GM19328 (cell line): ENCODE data around the gene PRSS48.
"Not testable (repeated sequence)": the region's sequence is repeated elsewhere in the genome, so short reads cannot be mapped to it uniquely, and the experiment has no call there.

Source experiments
- ATAC-seq: cut with Tn5 transposase; IDR thresholded peaks from one replicate; pipeline ENCODE4 v1.9.1; 2021; ENCODE audit warnings: mild to moderate bottlenecking, moderate library complexity; ENCODE audit not compliant: unreplicated experiment

The PRSS48 gene, protein sequence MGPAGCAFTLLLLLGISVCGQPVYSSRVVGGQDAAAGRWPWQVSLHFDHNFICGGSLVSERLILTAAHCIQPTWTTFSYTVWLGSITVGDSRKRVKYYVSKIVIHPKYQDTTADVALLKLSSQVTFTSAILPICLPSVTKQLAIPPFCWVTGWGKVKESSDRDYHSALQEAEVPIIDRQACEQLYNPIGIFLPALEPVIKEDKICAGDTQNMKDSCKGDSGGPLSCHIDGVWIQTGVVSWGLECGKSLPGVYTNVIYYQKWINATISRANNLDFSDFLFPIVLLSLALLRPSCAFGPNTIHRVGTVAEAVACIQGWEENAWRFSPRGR

DNA sequence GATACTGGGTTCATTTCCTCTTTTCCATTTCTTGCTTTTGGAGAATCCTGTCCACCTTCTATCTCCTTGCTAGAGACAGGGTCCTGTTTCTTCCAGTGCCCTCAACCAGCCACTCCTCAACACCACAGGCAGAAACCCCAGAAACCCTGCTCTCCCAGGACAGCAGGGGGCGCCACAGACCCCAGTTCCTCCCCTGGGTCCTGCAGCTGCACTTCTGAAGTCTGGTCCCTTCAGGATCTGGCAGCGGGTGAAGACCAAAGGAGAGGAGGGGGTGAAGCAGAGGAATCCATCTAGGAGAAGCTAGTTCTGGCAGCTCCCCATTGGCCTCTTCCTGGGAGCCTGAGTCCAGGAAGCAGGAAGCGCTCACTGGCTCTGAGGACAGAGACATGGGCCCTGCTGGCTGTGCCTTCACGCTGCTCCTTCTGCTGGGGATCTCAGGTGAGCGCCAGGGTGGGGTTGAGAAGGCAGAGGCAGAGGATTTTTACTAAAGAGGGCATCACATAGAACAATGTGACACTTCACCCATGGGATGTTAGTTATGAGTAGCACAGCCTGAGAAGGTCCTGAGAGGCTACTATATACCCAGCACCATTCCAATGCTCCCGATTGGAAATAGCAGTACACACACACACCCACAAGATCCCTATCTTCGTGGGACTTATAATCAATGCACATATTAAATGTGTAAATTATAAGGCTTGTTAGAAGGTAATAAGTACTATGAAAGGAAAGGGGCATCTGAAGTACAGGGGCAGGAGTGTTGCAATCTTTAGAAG lies at the start of gene PRSS48:
TSS of gene PRSS48 (plus strand) at position 375 of the 776 bp plus-strand sequence. CDS start at position 387, 12 bp downstream.
- ATAC-seq, result no peak

DNA sequence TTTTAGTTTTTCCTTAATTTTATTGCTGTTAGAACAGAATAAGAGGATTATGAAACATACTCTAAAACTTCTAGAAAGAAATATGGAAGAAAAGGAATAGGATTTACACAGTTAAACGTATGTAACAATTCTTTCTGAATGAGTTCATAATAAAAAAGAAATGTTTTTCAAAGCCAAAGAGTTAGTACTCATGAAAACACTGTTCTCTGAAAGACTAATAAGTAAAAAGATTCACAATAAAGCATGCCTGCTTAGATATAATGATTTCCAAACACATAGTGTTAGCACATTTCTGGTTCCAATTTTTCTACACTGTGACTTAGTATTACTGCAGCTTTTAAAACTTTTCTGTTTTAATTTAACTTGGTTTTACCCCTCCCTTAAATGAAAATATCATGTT lies 49.8 kb upstream of the PRSS48 start:
- ATAC-seq, result no peak

DNA sequence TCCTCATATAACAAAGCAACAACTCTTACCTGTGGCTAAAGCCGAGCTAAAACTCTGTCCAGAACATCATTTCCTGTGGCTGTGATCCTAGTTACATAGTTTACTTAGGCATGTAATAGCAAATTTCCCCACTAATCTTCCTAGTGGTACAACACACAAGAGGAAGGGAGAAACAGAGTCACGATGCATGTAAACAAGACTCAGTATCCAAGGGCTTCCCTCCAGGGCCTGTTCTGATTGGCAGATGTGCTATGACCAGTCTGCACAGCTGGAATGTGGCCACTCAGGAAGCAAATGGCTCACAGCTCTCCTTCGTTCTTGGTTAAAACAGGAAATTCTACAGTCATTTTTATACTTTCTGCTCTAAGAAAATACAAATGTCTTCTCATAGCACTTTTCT lies 49.2 kb upstream of the PRSS48 start:
- no peak for ATAC-seq

DNA sequence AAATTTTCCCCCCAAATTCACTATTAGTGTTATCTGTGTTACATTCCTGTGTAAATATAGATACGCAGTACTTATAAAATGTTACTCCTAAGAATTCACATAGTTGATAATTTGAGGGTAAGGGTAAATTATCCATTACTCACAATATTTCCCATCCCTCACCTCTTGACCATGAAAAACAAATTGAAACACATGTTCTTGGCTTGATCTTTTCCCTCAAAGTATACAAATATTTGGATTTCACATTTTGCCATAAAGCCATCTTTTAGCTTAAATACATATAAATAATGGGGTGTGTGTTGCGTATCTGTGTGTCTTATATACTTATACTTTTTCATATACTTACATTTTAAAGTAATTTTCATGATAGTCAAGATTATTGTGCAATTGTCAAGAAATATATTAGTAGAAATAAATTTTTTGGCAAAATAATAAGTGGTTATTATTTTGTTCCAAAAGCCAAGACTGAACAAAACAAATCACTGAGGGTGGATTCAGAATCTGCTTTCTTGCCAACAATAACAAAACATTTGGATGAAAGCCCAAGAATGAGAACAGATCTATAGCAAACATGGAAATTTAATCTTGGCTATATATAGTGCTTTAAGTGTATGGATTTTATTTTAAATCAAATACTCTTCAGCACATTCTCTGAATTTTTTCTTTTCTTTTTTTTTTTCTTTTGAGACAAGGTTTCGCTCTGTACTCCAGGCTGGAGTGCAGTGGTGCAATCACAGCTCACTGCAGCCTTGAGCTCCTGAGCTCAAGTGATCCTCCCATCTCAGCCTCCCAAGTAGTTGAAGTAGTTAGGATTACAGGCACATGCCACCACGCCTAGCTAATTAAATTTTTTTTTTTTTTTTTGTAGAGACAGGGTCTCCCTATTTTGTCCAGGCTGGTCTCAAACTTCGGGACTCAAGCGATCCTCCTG lies 48.5 kb upstream of the PRSS48 start:
- no peak for ATAC-seq

DNA sequence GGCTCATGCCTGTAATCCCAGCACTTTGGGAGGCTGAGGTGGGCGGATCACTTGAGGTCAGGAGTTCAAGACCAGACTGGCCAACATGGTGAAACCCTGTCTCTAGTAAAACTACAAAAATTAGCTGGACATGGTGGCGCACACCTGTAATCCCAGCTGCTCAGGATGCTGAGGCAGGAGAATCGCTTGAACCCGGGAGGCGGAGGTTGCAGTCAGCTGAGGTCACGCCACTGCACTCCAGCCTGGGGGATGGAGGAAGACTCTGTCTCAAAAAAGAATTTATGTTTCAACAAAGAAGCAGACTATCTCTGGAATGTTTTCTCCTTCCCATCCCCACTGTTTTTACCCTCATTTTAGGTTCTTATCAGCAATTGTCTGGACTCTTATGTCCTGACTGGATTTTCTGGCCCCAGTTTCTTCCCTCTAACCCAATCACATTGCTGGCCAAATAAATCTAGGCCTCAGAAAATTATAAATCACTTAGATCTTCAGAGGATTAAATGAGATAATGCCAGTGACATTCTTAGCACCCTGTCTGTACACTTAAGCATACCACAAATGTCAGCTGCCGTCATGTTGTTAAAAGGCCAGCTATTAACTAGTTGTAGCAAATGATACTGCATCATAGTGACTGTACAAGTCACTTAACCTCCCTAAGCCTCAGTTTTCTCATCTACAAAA lies 44.9 kb upstream of the PRSS48 start:
- no peak for ATAC-seq

DNA sequence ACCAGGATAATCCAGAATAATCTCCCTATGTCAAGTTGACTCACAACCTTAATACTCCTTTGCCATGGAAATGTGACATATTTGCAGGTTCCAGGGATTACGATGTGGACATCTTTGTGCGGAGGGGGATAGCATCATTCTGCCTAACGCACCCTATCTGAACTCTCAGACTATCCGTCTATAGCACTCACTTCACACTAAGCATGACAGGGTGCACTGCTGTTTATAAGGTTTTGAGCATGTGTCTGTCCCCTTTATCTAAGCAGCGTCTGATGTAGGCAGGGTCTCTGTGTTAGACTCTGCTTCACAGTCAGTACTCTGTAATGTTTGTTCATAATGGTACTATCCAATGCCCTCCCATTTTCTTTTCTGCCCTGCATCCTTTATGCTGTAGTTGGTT lies 43.4 kb upstream of the PRSS48 start:
- no peak for ATAC-seq

DNA sequence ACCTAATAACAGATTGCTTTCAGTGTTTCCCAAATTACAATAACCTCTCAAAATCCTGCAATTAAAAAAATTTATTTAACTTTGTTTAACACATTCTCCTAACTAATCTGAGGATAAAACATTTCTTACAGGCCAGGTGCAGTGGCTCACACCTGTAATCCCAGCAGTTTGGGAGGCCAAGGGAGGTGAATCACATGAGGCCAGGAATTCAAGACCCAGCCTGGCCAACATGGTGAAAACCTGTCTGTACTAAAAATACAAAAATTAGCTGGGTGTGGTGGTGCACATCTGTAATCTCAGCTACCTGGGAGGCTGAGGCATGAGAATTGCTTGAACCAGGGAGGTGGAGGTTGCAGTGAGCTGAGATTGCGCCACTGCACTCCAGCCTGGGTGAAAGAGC lies 41.6 kb upstream of the PRSS48 start:
- ATAC-seq, result not testable (repeated sequence)

DNA sequence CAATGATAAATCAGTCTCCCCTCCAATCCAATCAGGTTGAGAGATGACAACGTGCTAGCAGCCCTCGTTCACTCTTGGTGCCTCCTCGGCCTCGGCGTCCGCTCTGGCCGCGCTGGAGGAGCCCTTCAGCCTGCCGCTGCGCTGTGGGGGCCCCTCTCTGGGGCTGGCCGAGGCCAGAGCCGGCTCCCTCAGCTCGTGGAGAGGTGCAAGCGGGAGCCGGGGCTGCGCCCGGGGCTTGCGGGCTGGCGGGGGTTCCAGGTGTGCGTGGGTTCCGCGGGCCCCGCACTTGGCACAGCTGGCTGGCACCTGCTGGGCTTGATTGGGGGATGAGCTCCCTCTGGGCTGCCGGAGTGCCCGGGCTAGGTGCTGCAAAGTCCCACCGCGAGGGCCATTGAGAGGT lies 40.9 kb upstream of the PRSS48 start:
- no peak for ATAC-seq

DNA sequence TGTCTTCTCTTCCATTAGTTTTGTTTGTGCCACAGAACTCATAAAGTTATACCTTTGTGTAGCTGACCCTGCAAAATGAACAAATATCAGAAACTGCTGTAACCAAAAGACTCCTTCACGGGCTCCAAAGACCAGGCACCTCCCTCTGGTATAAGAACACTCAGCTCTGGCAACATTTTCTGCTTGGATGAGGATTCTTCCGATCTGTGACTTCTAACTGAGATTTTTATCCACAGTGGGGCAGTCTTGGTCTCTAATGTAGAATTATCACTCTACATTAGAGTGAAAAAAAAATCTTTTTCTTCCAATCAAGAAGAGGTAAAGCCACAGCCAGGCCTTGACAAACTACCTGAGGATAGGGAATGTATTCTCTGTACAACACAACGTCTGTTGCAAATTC lies 38.5 kb upstream of the PRSS48 start:
- no peak for ATAC-seq

DNA sequence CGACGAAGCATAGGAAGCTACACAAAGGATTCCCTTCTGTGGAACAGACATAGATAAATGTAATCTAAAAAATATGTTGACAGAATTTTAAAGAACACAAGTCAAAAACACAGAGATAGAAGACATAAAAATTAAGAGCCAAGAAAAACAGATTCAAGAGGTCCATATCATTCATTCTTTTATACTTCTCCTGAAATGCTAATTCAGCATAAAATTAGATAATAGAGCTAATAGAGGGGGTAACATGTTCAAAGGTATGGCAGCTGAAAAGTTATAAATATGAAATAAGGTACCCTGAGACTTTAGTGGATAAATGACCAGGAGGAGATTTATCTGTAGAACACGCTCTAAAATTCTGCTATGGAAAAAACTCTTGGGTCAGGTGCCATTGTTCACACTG lies 37.4 kb upstream of the PRSS48 start:
- no peak for ATAC-seq

DNA sequence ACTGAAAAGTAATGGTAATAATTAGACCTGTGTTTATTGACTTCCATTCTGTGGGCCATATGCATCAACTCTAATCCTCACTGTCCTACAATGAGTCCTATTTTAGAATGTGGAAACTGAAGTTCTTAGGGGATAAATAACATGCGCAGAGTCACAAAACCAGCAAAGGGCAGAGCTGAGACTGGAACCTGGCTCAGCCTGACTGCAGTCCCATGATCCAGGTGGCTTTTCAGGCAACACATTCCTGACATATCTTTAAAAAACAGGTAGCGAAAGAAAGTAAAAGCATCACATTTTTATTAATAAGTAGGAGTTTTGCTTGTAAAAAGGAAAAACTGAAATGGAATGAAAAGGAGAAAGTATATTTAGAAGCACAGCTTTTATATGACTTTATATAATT lies 34.7 kb upstream of the PRSS48 start:
- no peak for ATAC-seq

DNA sequence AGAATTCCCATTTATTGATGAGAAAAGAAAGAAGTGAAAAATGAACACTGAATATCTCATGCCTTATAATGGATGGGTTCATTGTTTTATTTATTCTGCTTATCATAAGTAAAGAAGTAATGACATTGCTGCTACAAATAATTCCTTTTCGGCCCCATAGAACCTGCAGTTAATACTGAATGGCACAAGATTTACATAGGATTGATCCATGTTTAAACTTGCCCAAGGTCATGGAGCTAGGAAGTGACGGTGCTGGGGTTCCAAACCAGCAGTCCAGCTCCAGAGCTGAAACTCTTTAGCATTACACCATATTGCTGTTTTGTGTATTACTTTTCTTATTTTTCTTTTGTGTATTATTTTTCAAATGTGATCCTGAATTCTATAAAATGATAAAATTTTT lies 30.2 kb upstream of the PRSS48 start:
- ATAC-seq, result no peak

DNA sequence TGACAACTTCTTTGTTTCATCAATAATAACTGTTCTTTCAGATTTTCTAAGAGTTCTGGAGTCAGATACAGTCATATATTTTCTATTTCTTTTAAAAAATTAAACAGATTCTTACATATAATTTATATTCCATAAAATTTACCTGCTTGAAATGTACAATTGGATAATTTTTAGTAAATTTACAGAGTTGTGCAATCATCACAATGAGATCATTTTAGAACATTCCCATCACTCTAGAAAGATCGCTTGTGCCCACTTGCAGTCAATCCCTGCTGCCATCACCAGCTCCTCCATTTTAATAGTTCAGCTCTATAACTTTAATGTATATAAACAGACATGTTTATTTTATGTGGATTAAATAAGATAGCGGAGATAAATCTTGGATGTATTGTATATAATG lies 29.6 kb upstream of the PRSS48 start:
- no peak for ATAC-seq

DNA sequence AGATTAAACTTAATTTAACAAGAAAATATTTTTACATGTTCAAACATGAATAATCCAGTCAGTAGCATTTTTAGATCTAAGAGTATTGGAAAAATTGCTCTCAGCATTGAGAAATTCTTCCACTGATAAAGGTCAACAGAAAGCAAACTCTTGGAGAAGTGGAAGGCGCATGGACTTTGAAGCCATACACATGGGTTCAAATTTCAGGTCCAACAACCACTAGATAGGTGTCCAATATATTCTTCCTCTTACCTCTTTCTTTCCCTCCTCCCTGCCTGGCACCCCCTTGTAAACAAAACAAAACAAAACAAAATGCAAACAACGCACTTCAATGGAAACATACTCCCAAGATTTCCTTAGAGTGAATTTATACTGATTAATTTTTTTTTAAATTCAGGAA lies 28.4 kb upstream of the PRSS48 start:
- ATAC-seq, result no peak

DNA sequence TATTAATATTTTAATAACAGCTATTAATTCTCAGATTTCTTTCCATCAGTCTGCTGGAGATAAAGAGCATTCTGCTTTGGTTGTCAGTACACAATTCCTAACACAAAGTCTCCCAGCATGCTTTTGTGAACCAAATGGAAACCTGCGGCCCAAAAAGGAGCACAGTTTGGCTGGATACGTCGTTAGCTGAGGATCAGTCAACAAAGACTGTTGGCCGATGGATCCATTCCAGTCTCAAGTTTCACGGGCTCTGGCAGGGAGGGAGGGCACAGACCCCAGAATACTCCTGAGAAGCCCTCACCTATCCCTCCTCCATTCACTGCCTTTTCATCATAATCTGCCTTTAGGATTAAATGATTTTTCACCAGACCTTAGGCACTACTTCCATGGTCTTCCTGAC lies 26.3 kb upstream of the PRSS48 start:
- ATAC-seq, result no peak

DNA sequence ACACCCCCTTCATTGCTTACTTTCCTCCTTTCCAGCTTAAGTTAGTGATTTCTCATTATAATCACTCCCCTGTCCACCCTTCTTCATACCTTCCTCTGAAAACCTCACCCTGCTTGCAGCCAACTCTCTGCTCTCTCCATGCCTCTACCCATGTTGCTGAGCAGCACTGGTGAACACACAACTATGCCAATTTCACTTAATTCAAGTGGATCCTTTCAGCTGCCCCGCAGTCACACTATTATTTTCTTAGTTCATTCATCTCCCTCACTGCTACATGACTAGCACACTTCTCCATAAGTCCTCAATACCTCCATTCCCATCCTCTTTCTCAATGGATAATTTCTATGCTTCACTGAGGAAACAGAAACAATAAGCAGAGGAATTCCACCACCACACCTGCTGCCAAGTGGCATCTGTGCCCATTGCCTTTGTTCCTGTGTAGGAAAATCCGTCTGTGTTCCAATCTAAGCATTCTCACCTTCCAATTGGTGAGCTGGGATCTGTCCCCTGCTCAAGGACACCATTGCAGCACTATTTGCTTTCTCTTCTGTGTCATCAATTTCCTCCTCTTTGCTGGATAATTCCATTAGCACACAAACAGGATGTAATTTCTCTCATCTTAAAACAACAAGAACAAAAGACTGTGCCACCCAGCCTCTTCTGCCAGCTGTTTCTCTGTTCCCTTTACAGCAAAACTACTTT lies 25.2 kb upstream of the PRSS48 start:
- no peak for ATAC-seq

DNA sequence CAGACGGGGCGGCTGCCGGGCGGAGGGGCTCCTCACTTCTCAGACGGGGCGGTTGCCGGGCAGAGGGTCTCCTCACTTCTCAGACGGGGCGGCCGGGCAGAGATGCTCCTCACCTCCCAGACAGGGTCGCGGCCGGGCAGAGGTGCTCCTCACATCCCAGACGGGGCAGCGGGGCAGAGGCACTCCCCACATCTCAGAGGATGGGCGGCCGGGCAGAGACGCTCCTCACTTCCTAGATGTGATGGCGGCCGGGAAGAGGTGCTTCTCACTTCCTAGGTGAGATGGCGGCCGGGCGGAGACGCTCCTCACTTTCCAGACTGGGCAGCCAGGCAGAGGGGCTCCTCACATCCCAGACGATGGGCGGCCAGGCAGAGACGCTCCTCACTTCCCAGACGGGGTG lies 21.7 kb upstream of the PRSS48 start:
- not testable (repeated sequence) for ATAC-seq

DNA sequence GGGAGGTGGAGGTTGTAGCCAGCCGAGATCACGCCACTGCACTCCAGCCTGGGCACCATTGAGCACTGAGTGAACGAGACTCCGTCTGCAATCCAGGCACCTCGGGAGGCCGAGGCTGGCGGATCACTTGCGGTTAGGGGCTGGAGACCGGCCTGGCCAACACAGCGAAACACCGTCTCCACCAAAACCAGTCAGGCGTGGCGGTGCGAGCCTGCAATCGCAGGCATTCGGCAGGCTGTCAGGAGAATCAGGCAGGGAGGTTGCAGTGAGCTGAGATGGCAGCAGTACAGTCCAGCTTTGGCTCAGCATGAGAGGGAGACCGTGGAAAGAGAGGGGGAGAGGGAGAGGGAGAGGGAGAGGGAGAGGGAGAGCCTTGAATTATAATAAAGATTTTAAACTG lies 21.3 kb upstream of the PRSS48 start:
- not testable (repeated sequence) for ATAC-seq

DNA sequence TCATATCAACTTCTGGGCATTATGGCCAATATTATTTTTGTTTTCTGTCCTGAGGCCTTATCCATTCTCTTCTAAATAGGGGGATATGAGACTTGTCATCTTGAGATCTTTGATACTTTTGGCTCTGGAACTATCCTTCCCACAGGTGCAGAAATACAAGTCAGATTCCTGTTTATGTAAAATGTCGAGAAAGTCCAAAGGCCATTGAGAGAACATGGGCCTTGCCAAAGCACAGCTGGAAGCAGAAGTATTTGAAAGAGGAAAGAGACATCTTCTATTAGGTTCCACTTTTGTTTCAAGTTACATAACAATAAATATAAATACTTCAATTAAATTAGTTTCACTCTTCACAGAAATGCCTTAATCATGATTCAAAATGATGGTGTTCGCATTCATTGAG lies 20.8 kb upstream of the PRSS48 start:
- no peak for ATAC-seq

DNA sequence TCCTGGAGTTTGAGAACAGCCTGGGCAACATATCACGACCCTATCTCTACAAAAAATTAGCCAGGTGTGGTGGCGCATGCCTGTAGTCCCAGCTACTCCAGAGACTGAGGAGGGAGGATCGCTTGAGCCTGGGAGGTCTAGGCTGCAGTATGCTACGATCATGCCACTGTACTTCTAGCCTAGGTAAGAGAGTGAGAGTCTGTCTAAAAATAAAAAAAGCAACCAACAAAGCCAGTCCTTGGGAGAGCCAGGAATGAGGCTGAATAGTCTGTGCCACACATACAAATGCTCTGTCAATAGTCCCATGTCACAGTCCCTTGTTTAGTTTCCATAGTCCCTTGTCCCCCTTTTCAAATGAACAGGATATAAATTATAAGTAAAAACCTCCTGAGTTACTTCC lies 19.3 kb upstream of the PRSS48 start:
- ATAC-seq, result no peak
